ENCODE data around the gene G3BP1. TPM values are rescaled to one million over a fixed set of nuclear protein-coding genes. Genes with fewer than 3 reads are reported as not detected.
A peak's percentile ranks its signal among the peaks of the same experiment; 100 is the strongest.
"Not testable (repeated sequence)": the region's sequence is repeated elsewhere in the genome, so short reads cannot be mapped to it uniquely, and the experiment has no call there.

G3BP1 gene
- total RNA-seq, 1 donor from 2014 or later, result 60.7 TPM

- FAIRE-seq (no peak), DNase-seq (ENCODE audit: low spot score in 2 of 2) (no peak)
These were observed 16.1 kb downstream of the G3BP1 start for GRCh38 chr5:151787817-151788216.

- FAIRE-seq (no peak), DNase-seq (ENCODE audit: low spot score in 2 of 2) (no peak)
These were observed 21.6 kb downstream of the G3BP1 start for GRCh38 chr5:151793358-151793757.

- FAIRE-seq, result no peak
- DNase-seq (ENCODE audit: low spot score in 2 of 2), result no peak
These were observed 23.7 kb downstream of the G3BP1 start for GRCh38 chr5:151795426-151795825.

GRCh38 chr5:151798674-151799073 lies 26.9 kb downstream of the G3BP1 start:
- DNase-seq (ENCODE audit: low spot score in 2 of 2), result no peak
- FAIRE-seq, result no peak

GRCh38 chr5:151799407-151799806 lies 27.7 kb downstream of the G3BP1 start:
- DNase-seq (ENCODE audit: low spot score in 2 of 2), result no peak
- FAIRE-seq, result no peak

GRCh38 chr5:151800532-151800931 lies 28.8 kb downstream of the G3BP1 start:
- FAIRE-seq (no peak), DNase-seq (ENCODE audit: low spot score in 2 of 2) (no peak)

- FAIRE-seq (no peak), DNase-seq (ENCODE audit: low spot score in 2 of 2) (no peak)
These were observed 33.9 kb downstream of the G3BP1 start for GRCh38 chr5:151805414-151806223.

- FAIRE-seq (no peak), DNase-seq (ENCODE audit: low spot score in 2 of 2) (no peak)
These were observed 36.9 kb downstream of the G3BP1 start for GRCh38 chr5:151808451-151809169.

GRCh38 chr5:151810449-151810848 lies 38.7 kb downstream of the G3BP1 start:
- no peak for FAIRE-seq
- no peak for DNase-seq (ENCODE audit: low spot score in 2 of 2)

GRCh38 chr5:151810897-151811296 lies 39.1 kb downstream of the G3BP1 start:
- no peak for DNase-seq (ENCODE audit: low spot score in 2 of 2)

GRCh38 chr5:151811593-151812321 lies 40.0 kb downstream of the G3BP1 start:
- FAIRE-seq, result no peak

More at GRCh38 chr5:151810897-151811296, 39.1 kb downstream of the G3BP1 start:
- no peak for FAIRE-seq

GRCh38 chr5:151812757-151813309 lies 41.1 kb downstream of the G3BP1 start:
- no peak for DNase-seq (ENCODE audit: low spot score in 2 of 2)
- no peak for FAIRE-seq

More at GRCh38 chr5:151811593-151812321, 40.0 kb downstream of the G3BP1 start:
- no peak for DNase-seq (ENCODE audit: low spot score in 2 of 2)

- FAIRE-seq (no peak), DNase-seq (ENCODE audit: low spot score in 2 of 2) (no peak)
These were observed 43.3 kb downstream of the G3BP1 start for GRCh38 chr5:151815051-151815450.

- DNase-seq (ENCODE audit: low spot score in 2 of 2) (no peak), FAIRE-seq (no peak)
These were observed 48.1 kb downstream of the G3BP1 start for GRCh38 chr5:151819830-151820229.

GRCh38 chr5:151820271-151820670 lies 48.5 kb downstream of the G3BP1 start:
- no peak for FAIRE-seq
- DNase-seq (ENCODE audit: low spot score in 2 of 2), result no peak

GRCh38 chr5:151820903-151821302 lies 49.1 kb downstream of the G3BP1 start:
- no peak for FAIRE-seq

GRCh38 chr5:151822141-151822540 lies 50.4 kb downstream of the G3BP1 start:
- no peak for FAIRE-seq
- no peak for DNase-seq (ENCODE audit: low spot score in 2 of 2)

More at GRCh38 chr5:151820903-151821302, 49.1 kb downstream of the G3BP1 start:
- no peak for DNase-seq (ENCODE audit: low spot score in 2 of 2)

- FAIRE-seq, result peak; percentile 87
- peak; percentile 13 to 40 for DNase-seq (ENCODE audit: low spot score in 2 of 2)
These were observed 53.7 kb downstream of the G3BP1 start for GRCh38 chr5:151825445-151825844.

GRCh38 chr5:151829370-151829769 lies 57.6 kb downstream of the G3BP1 start:
- DNase-seq (ENCODE audit: low spot score in 2 of 2) (no peak), FAIRE-seq (no peak)

GRCh38 chr5:151832843-151833242 lies 61.1 kb downstream of the G3BP1 start:
- DNase-seq (ENCODE audit: low spot score in 2 of 2); FAIRE-seq: not testable (repeated sequence)

- DNase-seq (ENCODE audit: low spot score in 2 of 2), result no peak
- no peak for FAIRE-seq
These were observed 75.0 kb downstream of the G3BP1 start for GRCh38 chr5:151846765-151847164.
